Liver (tissue), 9 donors: ENCODE measurements around the gene PKN2. TPM values are rescaled to one million over a fixed set of nuclear protein-coding genes. Genes with fewer than 3 reads are reported as not detected.

Experiments
- DNase-seq: peaks from one replicate; pipeline ENCODE4 v3.0.0-alpha.2; 2017; ENCODE audit warnings: low spot score
- H3K27ac ChIP-seq, 2 donors: one replicate each; pipeline ENCODE4 v1.7.0; 2013; ENCODE audit warnings: inconsistent platforms in 2 of 2, low read length in 2 of 2, control low read depth in 1 of 2, low read depth in 1 of 2, mild to moderate bottlenecking in 1 of 2
- H3K27me3 ChIP-seq, 4 donors: one replicate each; pipeline versions ENCODE4 v1.6.1 to v1.7.0; 2013; ENCODE audit warnings: low read length in 3 of 4, inconsistent platforms in 1 of 4, mild to moderate bottlenecking in 1 of 4, moderate library complexity in 1 of 4; ENCODE audit not compliant: control insufficient read depth in 4 of 4, insufficient read depth in 4 of 4
- H3K36me3 ChIP-seq, 4 donors: one replicate each; pipeline versions ENCODE4 v1.6.1 to v1.7.0; 2013; ENCODE audit warnings: low read length in 3 of 4, mild to moderate bottlenecking in 3 of 4, low read depth in 1 of 4, moderate library complexity in 1 of 4; ENCODE audit not compliant: control insufficient read depth in 4 of 4, insufficient read depth in 3 of 4
- H3K4me1 ChIP-seq, 4 donors: one replicate each; pipeline versions ENCODE4 v1.6.1 to v1.7.0; 2013; ENCODE audit warnings: low read length in 3 of 4, mild to moderate bottlenecking in 3 of 4, moderate library complexity in 1 of 4; ENCODE audit not compliant: control insufficient read depth in 4 of 4, insufficient read depth in 4 of 4
- H3K4me3 ChIP-seq, 3 donors: one replicate each; pipeline versions ENCODE4 v1.6.1 to v1.7.0; 2013; ENCODE audit warnings: low read length in 3 of 3, control low read depth in 1 of 3, low read depth in 1 of 3, mild to moderate bottlenecking in 1 of 3
- H3K9ac ChIP-seq, 2 donors: one replicate each; pipeline ENCODE4 v1.7.0; 2013; ENCODE audit warnings: low read length in 2 of 2, mild to moderate bottlenecking in 2 of 2, moderate library complexity in 2 of 2, control low read depth in 1 of 2, low read depth in 1 of 2
- H3K9me3 ChIP-seq, 4 donors: one replicate each; pipeline versions ENCODE4 v1.6.1 to v1.7.0; 2013; ENCODE audit warnings: low read length in 3 of 4; ENCODE audit not compliant: control insufficient read depth in 4 of 4
- CTCF ChIP-seq: fragments of 150-350 bp; IDR thresholded peaks from 2 replicates; pipeline ENCODE4 v1.5.1; 2017; ENCODE audit warnings: improper control_type of control experiment, low read depth, low read length; ENCODE audit not compliant: missing input control
- EGR1 ChIP-seq, 2 donors: IDR thresholded peaks; 2 replicates each; pipeline ENCODE4 v1.6.1; 2016 to 2018; ENCODE audit warnings: antibody characterized with exemption in 2 of 2, low read depth in 2 of 2
- FOXA1 ChIP-seq: IDR thresholded peaks from 2 replicates; pipeline ENCODE4 v1.6.1; 2016; ENCODE audit warnings: antibody characterized with exemption
- FOXA2 ChIP-seq: IDR thresholded peaks from 2 replicates; pipeline ENCODE4 v1.6.1; 2016; ENCODE audit warnings: antibody characterized with exemption
- GABPA ChIP-seq, 2 donors: IDR thresholded peaks in 1 of 2; conservative IDR thresholded peaks in 1 of 2; 2 replicates each; pipeline ENCODE4 v1.6.1; 2016; ENCODE audit warnings: antibody characterized with exemption in 2 of 2, mild to moderate bottlenecking in 1 of 2, moderate library complexity in 1 of 2
- HNF4A ChIP-seq, 2 donors: conservative IDR thresholded peaks; 2 replicates each; pipeline ENCODE4 v1.6.1; 2016; ENCODE audit warnings: antibody characterized with exemption in 2 of 2, mild to moderate bottlenecking in 2 of 2
- HNF4G ChIP-seq: IDR thresholded peaks from 2 replicates; pipeline ENCODE4 v1.6.1; 2016; ENCODE audit warnings: antibody characterized with exemption
- JUND ChIP-seq, 2 donors: IDR thresholded peaks; 2 replicates each; pipeline ENCODE4 v1.6.1; 2016; ENCODE audit warnings: antibody characterized with exemption in 2 of 2
- NR2F2 ChIP-seq: IDR thresholded peaks from 2 replicates; pipeline ENCODE4 v1.6.1; 2016; ENCODE audit warnings: antibody characterized with exemption
- RAD21 ChIP-seq, 2 donors: IDR thresholded peaks; 2 replicates each; pipeline ENCODE4 v1.6.1; 2016; ENCODE audit warnings: antibody characterized with exemption in 2 of 2, mild to moderate bottlenecking in 2 of 2
- REST ChIP-seq: IDR thresholded peaks from 2 replicates; pipeline ENCODE4 v1.6.1; 2016; ENCODE audit warnings: antibody characterized with exemption, mild to moderate bottlenecking
- RXRA ChIP-seq, 2 donors: IDR thresholded peaks; 2 replicates each; pipeline ENCODE4 v1.6.1; 2017 to 2018; ENCODE audit warnings: antibody characterized with exemption in 2 of 2, mild to moderate bottlenecking in 1 of 2
- SP1 ChIP-seq: IDR thresholded peaks from 2 replicates; pipeline ENCODE4 v1.6.1; 2018; ENCODE audit warnings: antibody characterized with exemption, mild to moderate bottlenecking
- TAF1 ChIP-seq: conservative IDR thresholded peaks from 2 replicates; pipeline ENCODE4 v1.6.1; 2016; ENCODE audit warnings: antibody characterized with exemption, mild to moderate bottlenecking
- YY1 ChIP-seq: IDR thresholded peaks from 2 replicates; pipeline ENCODE4 v1.6.1; 2016; ENCODE audit warnings: antibody characterized with exemption, mild to moderate bottlenecking
- ZBTB33 ChIP-seq: IDR thresholded peaks from 2 replicates; pipeline ENCODE4 v1.6.1; 2016; ENCODE audit warnings: antibody characterized with exemption
- WGBS: extraction: QIAGEN DNeasy Blood & Tissue Kit; methylation state at CpG from one replicate; pipeline ENCODE4 v1.1.7; 2013; 5-methylcytosine and 5-hydroxymethylcytosine counted together
- polyA plus RNA-seq, 2 donors: library from polyadenylated mRNA; stranded (reverse) in 1 of 2; unstranded in 1 of 2; fragments of 200-250 nt in 1 of 2; fragments of >200 nt in 1 of 2; fragmentation: Nextera tagmentation in 1 of 2; extraction: Ambion mirVana in 1 of 2; gene quantifications; one replicate each; pipeline versions ENCODE4 v1.2.1 to v1.2.3, GENCODE V29; 2013 to 2015
- total RNA-seq, 2 donors: library from RNA; depleted of rRNA; stranded (reverse); fragments of >200 nt; gene quantifications; one replicate each; pipeline ENCODE4 v1.2.3, GENCODE V29; 2014
- TF ChIP-seq, protein P1 (sequence below): IDR thresholded peaks from 2 replicates; pipeline ENCODE4 v1.6.1; 2016; ENCODE audit warnings: antibody characterized with exemption
- TF ChIP-seq, protein P2 (sequence below): IDR thresholded peaks from 2 replicates; pipeline ENCODE4 v1.6.1; 2016; ENCODE audit warnings: antibody characterized with exemption
- donor health status: healthy.
- donor health status: healthy.
- donor health status: healthy.
- donor health status: healthy.
- donor health status: healthy.

PKN2 gene
- total and polyA plus RNA-seq, 4 donors: 4.4 to 20.7 (median 13.3) TPM

- Histone ChIP-seq H3K27ac (no peak overlapping the region), H3K27me3 (no peaks in the 10 kb centered on the region), H3K4me3 (no peak overlapping the region), H3K4me1 (peaks cover 0 to 8% (median 7%) of the 10 kb centered on the region in 4 donors), H3K9me3 (no peaks in the 10 kb centered on the region), H3K9ac (no peak overlapping the region), H3K36me3 (no peaks in the 10 kb centered on the region)
- no peak for DNase-seq
- WGBS: 69% methylated on average over 3 of the region's 3 CpGs
- no peak for TF ChIP-seq RAD21 (IDR thresholded peaks at IDR 0.05)
- no peak for TF ChIP-seq EGR1 (IDR thresholded peaks at IDR 0.05; ENCODE audit: low read depth in 2 of 2)
- TF ChIP-seq TAF1: no peak
- no peak for TF ChIP-seq CTCF
- no peak for TF ChIP-seq YY1
- TF ChIP-seq NR2F2: no peak
- TF ChIP-seq JUND (IDR thresholded peaks at IDR 0.05): no peak
- TF ChIP-seq HNF4G: no peak
- TF ChIP-seq HNF4A (conservative IDR thresholded peaks at IDR 0.05): no peak
- no peak for TF ChIP-seq RXRA (IDR thresholded peaks at IDR 0.05)
- TF ChIP-seq ZBTB33: no peak
- no peak for TF ChIP-seq GABPA (IDR thresholded peaks at IDR 0.05 in 1 of 2, conservative IDR thresholded peaks at IDR 0.05 in 1 of 2)
- TF ChIP-seq FOXA1: no peak
- TF ChIP-seq, protein P1, sequence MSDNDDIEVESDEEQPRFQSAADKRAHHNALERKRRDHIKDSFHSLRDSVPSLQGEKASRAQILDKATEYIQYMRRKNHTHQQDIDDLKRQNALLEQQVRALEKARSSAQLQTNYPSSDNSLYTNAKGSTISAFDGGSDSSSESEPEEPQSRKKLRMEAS: no peak
- no peak for TF ChIP-seq SP1
Observed at GRCh38 chr1:88680471-88680870, 3.6 kb upstream of the PKN2 start.

DNA sequence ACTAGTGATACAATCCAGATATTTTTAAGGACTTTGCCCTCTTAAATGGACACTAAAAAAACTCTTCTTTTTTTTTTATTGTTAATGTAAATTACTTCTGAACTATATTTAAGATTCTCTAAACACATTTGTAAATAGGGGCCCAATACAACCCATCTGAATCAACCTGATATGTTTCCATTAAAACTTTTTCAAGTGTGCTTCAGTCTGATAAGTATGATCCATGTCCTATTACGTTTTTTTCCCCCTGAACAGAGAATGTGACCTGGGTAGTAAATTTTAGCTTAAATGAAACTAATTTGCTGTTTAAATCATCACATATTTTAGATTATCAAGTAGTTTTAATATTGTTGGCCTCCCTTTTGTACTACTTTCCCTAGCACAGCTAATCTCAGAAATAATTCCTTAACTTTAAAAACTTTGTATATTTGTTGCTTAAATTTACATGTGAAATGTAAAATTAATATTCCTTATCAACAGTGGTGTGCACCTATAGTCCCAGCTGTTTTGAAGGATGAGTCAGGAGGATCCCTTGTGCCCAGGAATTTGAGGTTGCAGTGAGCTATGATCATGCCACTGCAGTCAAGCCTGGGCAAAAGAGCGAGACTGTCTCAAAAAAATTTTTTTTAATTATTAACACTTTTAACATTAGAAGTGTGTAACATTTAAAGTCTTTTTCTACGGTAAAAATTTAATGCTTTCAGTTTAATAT lies 3.0 kb upstream of the PKN2 start:
- Histone ChIP-seq H3K27ac (no peak overlapping the region), H3K27me3 (no peaks in the 10 kb centered on the region), H3K4me1 (peaks cover 0 to 14% (median 12%) of the 10 kb centered on the region in 4 donors), H3K36me3 (no peaks in the 10 kb centered on the region), H3K9ac (no peak overlapping the region), H3K9me3 (no peaks in the 10 kb centered on the region), H3K4me3 (no peak overlapping the region)
- DNase-seq: no peak
- WGBS: 95% methylated on average over 3 of the region's 3 CpGs
- TF ChIP-seq CTCF (no peak), GABPA (IDR thresholded peaks at IDR 0.05 in 1 of 2, conservative IDR thresholded peaks at IDR 0.05 in 1 of 2) (no peak), RAD21 (IDR thresholded peaks at IDR 0.05) (no peak), EGR1 (IDR thresholded peaks at IDR 0.05; ENCODE audit: low read depth in 2 of 2) (no peak), FOXA2 (no peak), REST (no peak), HNF4G (no peak), RXRA (IDR thresholded peaks at IDR 0.05) (no peak), JUND (IDR thresholded peaks at IDR 0.05) (no peak), SP1 (no peak), ZBTB33 (no peak), YY1 (no peak), HNF4A (conservative IDR thresholded peaks at IDR 0.05) (no peak)
- TF ChIP-seq, protein P2, sequence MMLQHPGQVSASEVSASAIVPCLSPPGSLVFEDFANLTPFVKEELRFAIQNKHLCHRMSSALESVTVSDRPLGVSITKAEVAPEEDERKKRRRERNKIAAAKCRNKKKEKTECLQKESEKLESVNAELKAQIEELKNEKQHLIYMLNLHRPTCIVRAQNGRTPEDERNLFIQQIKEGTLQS: no peak
- TF ChIP-seq, protein P1: no peak
